Stomach (tissue), 9 donors: ENCODE data around the gene TPPP3. TPM values are rescaled to one million over a fixed set of nuclear protein-coding genes. Genes with fewer than 3 reads are reported as not detected.

Experiments used
- DNase-seq, 2 donors: peaks; one replicate each; pipeline versions ENCODE4 v3.0.0 to v3.0.0-alpha.2; 2013 to 2019
- H3K27ac ChIP-seq, 5 donors: fragments of 200-600 bp in 4 of 5; sonication (generic) in 4 of 5; one replicate each; pipeline ENCODE4 v1.5.1; 2013 to 2019; ENCODE audit warnings: mild to moderate bottlenecking in 1 of 5, moderate library complexity in 1 of 5
- H3K27me3 ChIP-seq, 3 donors: fragments of 200-600 bp; sonication (generic); one replicate each; pipeline ENCODE4 v1.5.1; 2017 to 2019; ENCODE audit warnings: mixed run types in 1 of 3
- H3K36me3 ChIP-seq, 4 donors: fragments of 200-600 bp; sonication (generic); 1 replicate in 3 of 4; 2 replicates in 1 of 4; pipeline ENCODE4 v1.5.1; 2016 to 2019
- H3K4me1 ChIP-seq, 4 donors: fragments of 200-600 bp; sonication (generic); one replicate each; pipeline ENCODE4 v1.5.1; 2016 to 2019
- H3K4me3 ChIP-seq, 4 donors: fragments of 200-600 bp; sonication (generic) in 3 of 4; one replicate each; pipeline ENCODE4 v1.5.1; 2016 to 2019; ENCODE audit warnings: mild to moderate bottlenecking in 1 of 4
- H3K9me3 ChIP-seq, 4 donors: fragments of 200-600 bp; sonication (generic); one replicate each; pipeline ENCODE4 v1.5.1; 2016 to 2019
- CTCF ChIP-seq, 7 experiments: fragments of 450-650 bp in 4 of 7; fragments of 200-600 bp in 3 of 7; sonication (generic) in 3 of 7; IDR thresholded peaks; one replicate each; pipeline ENCODE4 v1.5.1; 2016 to 2019; ENCODE audit warnings: antibody characterized with exemption in 7 of 7, control low read depth in 2 of 7, mild to moderate bottlenecking in 1 of 7
- EP300 ChIP-seq: sonication (generic); formaldehyde crosslinking; IDR thresholded peaks from one replicate; pipeline ENCODE4 v1.6.1; 2017; ENCODE audit warnings: antibody characterized with exemption
- POLR2A ChIP-seq, 4 donors: fragments of 450-650 bp; IDR thresholded peaks; one replicate each; pipeline ENCODE4 v1.6.1; 2016; ENCODE audit warnings: antibody characterized with exemption in 4 of 4, control low read depth in 2 of 4, mild to moderate bottlenecking in 1 of 4, moderate library complexity in 1 of 4
- POLR2AphosphoS5 ChIP-seq, 3 donors: sonication (generic); formaldehyde crosslinking; IDR thresholded peaks; one replicate each; pipeline ENCODE4 v1.6.1; 2016; ENCODE audit warnings: antibody characterized with exemption in 3 of 3
- WGBS, 5 donors: extraction: QIAGEN DNeasy Blood & Tissue Kit in 3 of 5; methylation state at CpG; one replicate each; pipeline versions ENCODE4 v1.1.5 to v1.1.7; 2013 to 2018; 5-methylcytosine and 5-hydroxymethylcytosine counted together
- intact Hi-C: fragments of 100-400 bp; cut with DNase I; formaldehyde crosslinking; loops from one replicate; pipeline ENCODE4 v1.15.1; 2023; ENCODE audit warnings: low total_unique reads
- polyA plus RNA-seq, 3 donors: library from polyadenylated mRNA; stranded (reverse); fragments of 200-250 nt; gene quantifications; one replicate each; pipeline ENCODE4 v1.2.3, GENCODE V29; 2013
- total RNA-seq, 5 donors: library from RNA; depleted of rRNA; stranded (reverse); fragments of >200 nt; gene quantifications; one replicate each; pipeline versions ENCODE4 v1.1.0 to v1.2.3, GENCODE V29; 2014 to 2016
- donor health status: healthy with polysubstance abuse.
- donor health status: Bipolar disorder and iron deficiency.
- donor health status: healthy.

Gene TPPP3
- total and polyA plus RNA-seq, 8 donors: 5.8 to 127 (median 13.8) TPM

GRCh38 chr16:67441271-67441753 lies 48.0 kb upstream of the TPPP3 start:
- no peak for TF ChIP-seq EP300
- TF ChIP-seq POLR2AphosphoS5 (IDR thresholded peaks at IDR 0.05): peak in 2 of 3 donors; percentile 60 to 91
- peaks cover 50 to 96% (median 76%) of the 10 kb centered on the region in 4 donors for H3K36me3 ChIP-seq
- no peaks in the 10 kb centered on the region for H3K9me3 ChIP-seq
- 29 to 72% (median 32%) methylated on average over 8 to 17 of the region's 17 CpGs for WGBS, 5 donors
- H3K27me3 ChIP-seq: no peaks in the 10 kb centered on the region
- intact Hi-C loops: no loop called here
- peak; percentile 95 to 98 for DNase-seq
- peak overlapping the region; percentile 62 to 76 (median 75) for H3K27ac ChIP-seq
- H3K4me3 ChIP-seq: no peak overlapping the region
- H3K4me1 ChIP-seq: peaks cover 40 to 62% (median 58%) of the 10 kb centered on the region in 4 donors

DNA sequence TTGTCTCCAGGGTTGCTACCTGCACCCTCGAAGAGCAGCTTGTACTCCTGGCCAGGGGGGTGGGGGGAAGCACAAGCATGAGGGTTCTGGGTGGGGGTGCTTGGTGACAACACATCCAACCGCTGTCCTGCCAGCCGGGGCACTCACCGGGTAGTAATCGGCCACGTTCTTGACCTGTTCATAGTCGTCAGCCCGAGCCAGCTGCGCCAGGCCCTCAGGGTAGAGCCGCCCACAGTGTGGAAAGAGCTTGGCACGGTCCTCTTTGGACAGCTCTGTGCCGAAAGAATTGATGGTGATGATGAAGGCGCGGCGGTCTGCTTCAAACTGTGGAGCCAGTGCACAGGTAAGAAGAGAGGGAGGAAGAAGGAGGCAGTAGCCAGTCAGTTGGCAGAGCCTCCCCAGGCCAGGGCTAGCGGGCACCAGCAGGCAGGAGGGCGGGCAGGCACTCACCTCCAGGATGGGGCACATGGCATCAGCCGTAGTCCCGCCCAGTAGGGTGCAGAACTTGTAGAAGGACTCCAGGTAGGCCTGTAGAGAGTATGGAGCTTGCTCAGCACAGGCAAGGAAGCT lies 45.6 kb upstream of the TPPP3 start:
- no peaks in the 10 kb centered on the region for H3K27me3 ChIP-seq
- WGBS, 5 donors: 92 to 95% (median 93%) methylated on average over 11 to 19 of the region's 19 CpGs
- no peak for DNase-seq
- no peaks in the 10 kb centered on the region for H3K9me3 ChIP-seq
- peaks cover 44 to 84% (median 71%) of the 10 kb centered on the region in 4 donors for H3K36me3 ChIP-seq
- H3K27ac ChIP-seq: no peak overlapping the region
- H3K4me3 ChIP-seq: no peak overlapping the region
- no peak for TF ChIP-seq EP300
- no peak for TF ChIP-seq POLR2AphosphoS5 (IDR thresholded peaks at IDR 0.05)
- TF ChIP-seq CTCF (IDR thresholded peaks at IDR 0.05): no peak
- TF ChIP-seq POLR2A (IDR thresholded peaks at IDR 0.05): no peak
- H3K4me1 ChIP-seq: peaks cover 25 to 38% (median 35%) of the 10 kb centered on the region in 4 donors
- intact Hi-C loops: no loop called here

DNA sequence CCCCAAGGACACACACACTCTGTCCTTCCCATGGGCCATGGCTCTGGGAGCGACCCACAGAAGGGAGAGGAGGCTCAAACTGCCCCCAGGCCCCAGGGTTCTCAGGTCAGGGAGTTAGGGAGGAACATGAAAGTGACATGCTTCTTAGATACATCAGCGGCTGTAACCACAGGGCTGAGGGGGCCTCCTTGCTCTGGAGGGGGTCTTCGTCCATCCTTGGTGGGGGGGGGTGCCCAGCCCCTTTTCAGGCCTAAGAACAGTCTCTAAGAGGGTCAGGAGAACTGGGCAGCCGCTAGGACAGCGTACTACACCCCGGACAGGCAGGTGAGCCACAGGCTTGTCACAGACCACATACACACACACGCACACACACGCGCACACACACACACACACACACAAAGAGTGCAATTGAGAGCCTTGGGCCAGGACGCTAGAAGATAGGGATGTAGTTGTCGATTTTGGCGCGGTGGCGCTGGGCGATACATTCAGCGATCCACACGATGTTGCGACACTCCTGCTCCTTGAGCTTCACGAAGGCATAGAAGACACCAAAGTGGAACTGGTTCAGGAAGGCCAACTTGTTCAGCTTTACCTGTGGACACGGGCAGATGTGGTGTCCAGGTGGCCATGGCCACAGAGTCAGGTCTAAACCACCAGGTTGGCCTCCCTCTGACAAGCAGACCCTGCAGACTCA lies 44.9 kb upstream of the TPPP3 start:
- TF ChIP-seq POLR2A (IDR thresholded peaks at IDR 0.05) (no peak), CTCF (IDR thresholded peaks at IDR 0.05) (no peak), POLR2AphosphoS5 (IDR thresholded peaks at IDR 0.05) (no peak), EP300 (no peak)
- H3K4me1 ChIP-seq: peaks cover 20 to 31% (median 28%) of the 10 kb centered on the region in 4 donors
- no peak overlapping the region for H3K4me3 ChIP-seq
- no peaks in the 10 kb centered on the region for H3K27me3 ChIP-seq
- H3K9me3 ChIP-seq: no peaks in the 10 kb centered on the region
- peaks cover 39 to 78% (median 65%) of the 10 kb centered on the region in 4 donors for H3K36me3 ChIP-seq
- no peak for DNase-seq
- 92 to 98% (median 94%) methylated on average over 18 to 20 of the region's 20 CpGs for WGBS, 5 donors
- no peak overlapping the region for H3K27ac ChIP-seq
- intact Hi-C loops: no loop called here

DNA sequence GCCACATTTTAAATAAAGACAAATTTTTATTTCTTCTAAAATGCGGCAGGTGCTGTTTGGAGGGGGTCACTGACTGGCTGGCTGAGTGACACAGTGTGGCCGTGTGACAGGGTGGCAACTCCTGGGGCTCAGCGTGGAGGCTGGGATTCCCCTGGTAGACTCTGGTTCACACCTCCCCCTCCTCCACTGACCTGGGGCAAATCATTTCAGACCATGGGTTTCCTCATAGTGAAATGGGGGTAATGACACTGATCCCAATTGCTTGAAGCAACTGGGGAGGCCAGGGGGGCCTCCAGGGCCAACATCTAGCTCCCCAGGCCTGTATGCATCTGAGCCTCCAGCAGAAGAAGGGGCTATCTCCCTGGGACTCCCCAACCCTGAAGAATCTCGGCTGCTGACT lies 44.2 kb upstream of the TPPP3 start:
- TF ChIP-seq POLR2AphosphoS5 (IDR thresholded peaks at IDR 0.05) (no peak), CTCF (IDR thresholded peaks at IDR 0.05) (no peak), POLR2A (IDR thresholded peaks at IDR 0.05) (no peak), EP300 (no peak)
- H3K36me3 ChIP-seq: peaks cover 39 to 70% (median 58%) of the 10 kb centered on the region in 4 donors
- DNase-seq: no peak
- no peaks in the 10 kb centered on the region for H3K9me3 ChIP-seq
- intact Hi-C loops: no loop called here
- H3K4me3 ChIP-seq: no peak overlapping the region
- WGBS, 5 donors: 76 to 93% (median 81%) methylated on average over 4 of the region's 4 CpGs
- no peaks in the 10 kb centered on the region for H3K27me3 ChIP-seq
- peaks cover 19 to 25% (median 23%) of the 10 kb centered on the region in 4 donors for H3K4me1 ChIP-seq
- H3K27ac ChIP-seq: no peak overlapping the region
